Ishikawa (cell line): ENCODE data around the gene DACH1.

Experiments used
- CREB1 ChIP-seq: IDR thresholded peaks from 2 replicates; pipeline ENCODE4 v1.6.1; 2012; ENCODE audit warnings: low read depth
- TCF12 ChIP-seq: IDR thresholded peaks from 2 replicates; pipeline ENCODE4 v1.6.1; 2012; ENCODE audit warnings: low read depth
- YY1 ChIP-seq: IDR thresholded peaks from 2 replicates; pipeline ENCODE4 v1.6.1; 2012; ENCODE audit warnings: low read depth
- ZBTB7A ChIP-seq: IDR thresholded peaks from 2 replicates; pipeline ENCODE4 v1.6.1; 2012; ENCODE audit warnings: low read depth

GRCh38 chr13:71589032-71589431 lies 278.0 kb downstream of the DACH1 start:
- TF ChIP-seq YY1 (no peak), ZBTB7A (no peak), TCF12 (no peak), CREB1 (no peak)
